ENCODE data around the gene SUPT5H. TPM values are rescaled to one million over a fixed set of nuclear protein-coding genes. Genes with fewer than 3 reads are reported as not detected.
A peak's percentile ranks its signal among the peaks of the same experiment; 100 is the strongest.

Gene SUPT5H
- total RNA-seq, 1 experiment from 2014 or later = 59.9 TPM

GRCh38 chr19:39409208-39410016 lies 36.0 kb upstream of the SUPT5H start:
- no TSS peak for BruUV-seq (replicated peaks)
- Histone ChIP-seq H3K4me1 (ENCODE audit: insufficient read depth, low read length) (peaks cover 36% of the 10 kb centered on the region), H3K9me2 (replicated peaks; ENCODE audit: low read length) (no peaks in the 10 kb centered on the region), H3K79me2 (ENCODE audit: low read length) (peaks cover 22% of the 10 kb centered on the region), H3K9ac (ENCODE audit: low read length) (peak overlapping the region; percentile 94), H3K36me3 (ENCODE audit: low read depth, low read length) (peaks cover 9% of the 10 kb centered on the region), H3K27ac (ENCODE audit: low read length) (peak overlapping the region; percentile 83), H2AFZ (ENCODE audit: low read length) (0 out of 2 replicates have a peak overlapping the region, but pooled peaks have one; percentile 38), H4K20me1 (ENCODE audit: low read length) (peaks cover 20% of the 10 kb centered on the region), H3K4me2 (ENCODE audit: low read length) (peak overlapping the region; percentile 99), H3K9me3 (ENCODE audit: low read length) (no peaks in the 10 kb centered on the region), H3K4me3 (ENCODE audit: low read length) (peak overlapping the region; percentile 100), H3K27me3 (ENCODE audit: low read length) (no peaks in the 10 kb centered on the region), H3F3A (ENCODE audit: low read length, unreplicated experiment) (no peaks in the 10 kb centered on the region)
- ChIA-PET CTCF (no interaction called here), POLR2A (ENCODE audit: unreplicated experiment) (no interaction called here)
- peak; percentile 90 for DNase-seq
- ATAC-seq = peak; percentile 1; the same call in 1 of the 2 replicates
- TF ChIP-seq EZH2phosphoT487 (IDR thresholded peaks at IDR 0.05; ENCODE audit: borderline replicate concordance, low read length) = 0 out of 2 replicates have a peak, but pooled peaks have one; percentile 30
- TF ChIP-seq EZH2 (IDR thresholded peaks at IDR 0.05; ENCODE audit: low read length, unreplicated experiment) = no peak
- intact Hi-C loops (cut with micrococcal nuclease) = no loop called here

DNA sequence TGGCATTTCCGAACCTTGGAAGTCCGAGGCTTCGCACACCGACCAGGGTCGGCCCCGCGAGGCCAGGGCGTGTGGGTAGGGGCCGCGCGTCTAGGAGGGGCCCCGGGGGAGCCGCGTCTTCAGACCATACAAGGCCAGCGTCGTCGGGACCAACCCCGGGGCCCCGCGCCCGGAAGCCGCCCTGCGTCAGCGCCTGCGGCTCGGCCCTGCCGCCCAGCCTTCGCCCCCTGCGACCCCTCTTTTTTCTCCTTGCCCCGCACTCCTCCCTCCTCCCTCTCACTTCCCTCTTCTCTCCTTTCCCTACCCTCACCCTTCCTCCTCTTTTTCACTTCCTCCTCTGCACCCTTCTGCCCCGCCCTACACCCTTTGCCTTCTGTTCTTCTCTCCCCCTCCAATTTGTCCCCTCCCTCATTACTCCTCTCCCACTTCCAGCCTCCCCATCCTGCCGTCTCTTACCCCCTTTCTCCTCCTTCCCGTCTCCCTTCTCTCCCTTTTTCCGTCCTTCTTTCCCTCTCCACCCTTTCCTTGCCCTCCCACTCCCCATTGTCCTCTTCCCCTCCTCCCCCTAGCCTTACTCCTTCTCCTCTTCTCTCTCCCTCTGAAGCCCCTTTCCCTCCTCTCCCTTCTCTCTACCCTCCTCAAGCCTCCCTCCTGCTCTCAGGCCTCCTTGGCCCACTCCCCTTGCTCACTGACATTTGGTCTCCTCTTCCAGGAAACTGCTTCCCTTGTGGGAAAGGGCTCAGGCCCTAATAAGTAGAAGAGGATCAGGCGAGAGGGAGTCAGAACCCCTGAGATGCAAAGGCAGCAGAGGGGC lies 35.2 kb upstream of the SUPT5H start:
- intact Hi-C loops (cut with micrococcal nuclease) = no loop called here
- no peak for ATAC-seq
- CTCF ChIA-PET = no interaction called here

GRCh38 chr19:39410831-39411080 lies 34.6 kb upstream of the SUPT5H start:
- Histone ChIP-seq H3K4me3 (ENCODE audit: low read length) (peak overlapping the region; percentile 100; the same call in 1 of the 2 replicates), H3K36me3 (ENCODE audit: low read depth, low read length) (peaks cover 9% of the 10 kb centered on the region), H3K4me1 (ENCODE audit: insufficient read depth, low read length) (peaks cover 36% of the 10 kb centered on the region), H2AFZ (ENCODE audit: low read length) (no peak overlapping the region), H4K20me1 (ENCODE audit: low read length) (peaks cover 20% of the 10 kb centered on the region), H3K9me2 (replicated peaks; ENCODE audit: low read length) (no peaks in the 10 kb centered on the region), H3K27me3 (ENCODE audit: low read length) (no peaks in the 10 kb centered on the region), H3K27ac (ENCODE audit: low read length) (peak overlapping the region; percentile 83), H3F3A (ENCODE audit: low read length, unreplicated experiment) (no peaks in the 10 kb centered on the region), H3K9me3 (ENCODE audit: low read length) (no peaks in the 10 kb centered on the region), H3K79me2 (ENCODE audit: low read length) (peaks cover 22% of the 10 kb centered on the region), H3K9ac (ENCODE audit: low read length) (peak overlapping the region; percentile 79), H3K4me2 (ENCODE audit: low read length) (peak overlapping the region; percentile 90)
- no peak for TF ChIP-seq EZH2phosphoT487 (IDR thresholded peaks at IDR 0.05; ENCODE audit: borderline replicate concordance, low read length)
- no peak for TF ChIP-seq EZH2 (IDR thresholded peaks at IDR 0.05; ENCODE audit: low read length, unreplicated experiment)
- TF ChIP-seq, protein P1, sequence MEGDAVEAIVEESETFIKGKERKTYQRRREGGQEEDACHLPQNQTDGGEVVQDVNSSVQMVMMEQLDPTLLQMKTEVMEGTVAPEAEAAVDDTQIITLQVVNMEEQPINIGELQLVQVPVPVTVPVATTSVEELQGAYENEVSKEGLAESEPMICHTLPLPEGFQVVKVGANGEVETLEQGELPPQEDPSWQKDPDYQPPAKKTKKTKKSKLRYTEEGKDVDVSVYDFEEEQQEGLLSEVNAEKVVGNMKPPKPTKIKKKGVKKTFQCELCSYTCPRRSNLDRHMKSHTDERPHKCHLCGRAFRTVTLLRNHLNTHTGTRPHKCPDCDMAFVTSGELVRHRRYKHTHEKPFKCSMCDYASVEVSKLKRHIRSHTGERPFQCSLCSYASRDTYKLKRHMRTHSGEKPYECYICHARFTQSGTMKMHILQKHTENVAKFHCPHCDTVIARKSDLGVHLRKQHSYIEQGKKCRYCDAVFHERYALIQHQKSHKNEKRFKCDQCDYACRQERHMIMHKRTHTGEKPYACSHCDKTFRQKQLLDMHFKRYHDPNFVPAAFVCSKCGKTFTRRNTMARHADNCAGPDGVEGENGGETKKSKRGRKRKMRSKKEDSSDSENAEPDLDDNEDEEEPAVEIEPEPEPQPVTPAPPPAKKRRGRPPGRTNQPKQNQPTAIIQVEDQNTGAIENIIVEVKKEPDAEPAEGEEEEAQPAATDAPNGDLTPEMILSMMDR (conservative IDR thresholded peaks at IDR 0.05; ENCODE audit: low read depth, low read length) = no peak
- no peak for ATAC-seq
- DNase-seq = no peak
- ChIA-PET POLR2A (ENCODE audit: unreplicated experiment) (no interaction called here), CTCF (no interaction called here)
- intact Hi-C loops (cut with micrococcal nuclease) = loop anchor here (1.0 kb wide), 1 partner anchor 13 kb away; no protein-coding TSS in a partner anchor
- no TSS peak for BruUV-seq (replicated peaks)

More for the DNA sequence above, 35.2 kb upstream of the SUPT5H start:
- Histone ChIP-seq H4K20me1 (ENCODE audit: low read length) (peaks cover 20% of the 10 kb centered on the region), H3K27me3 (ENCODE audit: low read length) (no peaks in the 10 kb centered on the region), H3K9me2 (replicated peaks; ENCODE audit: low read length) (no peaks in the 10 kb centered on the region), H3K9ac (ENCODE audit: low read length) (peak overlapping the region; percentile 79), H3F3A (ENCODE audit: low read length, unreplicated experiment) (no peaks in the 10 kb centered on the region), H3K4me2 (ENCODE audit: low read length) (peak overlapping the region; percentile 90), H3K36me3 (ENCODE audit: low read depth, low read length) (peaks cover 9% of the 10 kb centered on the region), H3K79me2 (ENCODE audit: low read length) (peaks cover 22% of the 10 kb centered on the region), H3K4me1 (ENCODE audit: insufficient read depth, low read length) (peaks cover 36% of the 10 kb centered on the region), H3K4me3 (ENCODE audit: low read length) (peak overlapping the region; percentile 100), H3K9me3 (ENCODE audit: low read length) (no peaks in the 10 kb centered on the region), H3K27ac (ENCODE audit: low read length) (peak overlapping the region; percentile 83), H2AFZ (ENCODE audit: low read length) (0 out of 2 replicates have a peak overlapping the region, but pooled peaks have one; percentile 38)
- TF ChIP-seq, protein P1 (conservative IDR thresholded peaks at IDR 0.05; ENCODE audit: low read depth, low read length) = no peak
- TF ChIP-seq EZH2phosphoT487 (IDR thresholded peaks at IDR 0.05; ENCODE audit: borderline replicate concordance, low read length) (no peak), EZH2 (IDR thresholded peaks at IDR 0.05; ENCODE audit: low read length, unreplicated experiment) (no peak)
- no TSS peak for BruUV-seq (replicated peaks)
- no peak for DNase-seq
- POLR2A ChIA-PET (ENCODE audit: unreplicated experiment) = no interaction called here
